Measurements from ENCODE around the gene NGB.

- no peak for TF ChIP-seq CTCF (IDR thresholded peaks at IDR 0.05)
- no peak for TF ChIP-seq POLR2A (IDR thresholded peaks at IDR 0.05)
Measured at GRCh38 chr14:77309131-77309530, 38.1 kb upstream of the NGB start.
